Fibroblast of mammary gland (primary cell): ENCODE measurements around the gene CCAR1.
"Not testable (repeated sequence)": the region's sequence is repeated elsewhere in the genome, so short reads cannot be mapped to it uniquely, and the experiment has no call there.

Source experiments
- DNase-seq: peaks from one replicate; pipeline ENCODE4 v3.0.0-alpha.2; 2010; ENCODE audit warnings: low read depth
- H3K4me3 ChIP-seq: 2 replicates; pipeline ENCODE4 v1.5.1; 2011; ENCODE audit warnings: low read depth, mild to moderate bottlenecking, low read length, moderate library complexity; ENCODE audit not compliant: control insufficient read depth
- CTCF ChIP-seq: conservative IDR thresholded peaks from 2 replicates; pipeline ENCODE4 v1.5.1; 2011; ENCODE audit warnings: low read depth, low read length, inconsistent platforms; ENCODE audit not compliant: control insufficient read depth, insufficient read depth

The CCAR1 gene

GRCh38 chr10:68705548-68705947 is 15.5 kb upstream of the CCAR1 start:
- no peak overlapping the region for H3K4me3 ChIP-seq
- no peak for DNase-seq
- no peak for TF ChIP-seq CTCF

GRCh38 chr10:68708987-68709386 is 12.1 kb upstream of the CCAR1 start:
- H3K4me3 ChIP-seq, DNase-seq: not testable (repeated sequence)

- DNase-seq, H3K4me3 ChIP-seq: not testable (repeated sequence)
Observed at GRCh38 chr10:68713065-68713464, 8.0 kb upstream of the CCAR1 start.

GRCh38 chr10:68717435-68717834 is 3.6 kb upstream of the CCAR1 start:
- no peak for DNase-seq

GRCh38 chr10:68721673-68722335 is 765 bp downstream of the CCAR1 start:
- TF ChIP-seq CTCF = no peak
- DNase-seq = peak; percentile 11
- peak overlapping the region; percentile 85 for H3K4me3 ChIP-seq

More at GRCh38 chr10:68717435-68717834, 3.6 kb upstream of the CCAR1 start:
- H3K4me3 ChIP-seq = no peak overlapping the region
- TF ChIP-seq CTCF = no peak

GRCh38 chr10:68725016-68725415 is 4.0 kb downstream of the CCAR1 start:
- H3K4me3 ChIP-seq = no peak overlapping the region
- DNase-seq = no peak
- no peak for TF ChIP-seq CTCF

GRCh38 chr10:68727146-68727545 is 6.1 kb downstream of the CCAR1 start:
- no peak for TF ChIP-seq CTCF
- no peak for DNase-seq
- H3K4me3 ChIP-seq = no peak overlapping the region

- H3K4me3 ChIP-seq = no peak overlapping the region
- no peak for DNase-seq
- TF ChIP-seq CTCF = no peak
Observed at GRCh38 chr10:68732651-68733050, 11.6 kb downstream of the CCAR1 start.
